Panc1 (cell line): ENCODE results near the gene DCUN1D4. TPM values are rescaled to one million over a fixed set of nuclear protein-coding genes. Genes with fewer than 3 reads are reported as not detected.

Experiments used
- ATAC-seq: fragments of 200-7000 bp; cut with Tn5 transposase; 2 replicates; pipeline ENCODE4 v1.9.1; 2020; ENCODE audit warnings: mild to moderate bottlenecking, moderate library complexity
- BruUV-seq: library from RNA; stranded (reverse); fragments of 400-500 nt; replicated peaks from 2 replicates; lab custom pipeline; 2021; lab: Mats Ljungman, UMichigan
- CTCF ChIA-PET: fragments of 300-600 bp; sonication (Branson Sonifier 250); formaldehyde crosslinking; loops from one replicate; lab custom pipeline; 2022; ENCODE audit warnings: antibody characterized with exemption; lab: Charles Lee
- POLR2A ChIA-PET: fragments of 300-600 bp; sonication (Branson Sonifier 250); formaldehyde crosslinking; loops from one replicate; lab custom pipeline; 2022; ENCODE audit warnings: antibody characterized with exemption; lab: Charles Lee
- DNase-seq: peaks from one replicate; pipeline ENCODE4 v3.0.0-alpha.2; 2010; ENCODE audit warnings: low read depth, low spot score
- H3K27ac ChIP-seq: 2 replicates; pipeline ENCODE4 v1.5.1; 2011; ENCODE audit warnings: mild to moderate bottlenecking, low read length, inconsistent platforms
- H3K27me3 ChIP-seq: fragments of 200-500 bp; sonication (Bioruptor generic); 2 replicates; pipeline ENCODE4 v1.6.0; 2014; ENCODE audit warnings: low read length, inconsistent platforms; ENCODE audit not compliant: control insufficient read depth, insufficient read depth
- H3K36me3 ChIP-seq: fragments of 200-500 bp; sonication (Bioruptor generic); 2 replicates; pipeline ENCODE4 v1.5.1; 2014; ENCODE audit warnings: inconsistent platforms, mild to moderate bottlenecking, low read length, moderate library complexity; ENCODE audit not compliant: control insufficient read depth, insufficient read depth
- H3K4me1 ChIP-seq: 2 replicates; pipeline ENCODE4 v1.5.1; 2011; ENCODE audit warnings: inconsistent platforms, mild to moderate bottlenecking, low read length, moderate library complexity; ENCODE audit not compliant: control insufficient read depth, insufficient read depth
- H3K4me3 ChIP-seq, 2 experiments: 2 replicates each; pipeline ENCODE4 v1.5.1; 2011 to 2012; ENCODE audit warnings: low read depth in 2 of 2, low read length in 2 of 2, mild to moderate bottlenecking in 2 of 2, inconsistent platforms in 1 of 2, moderate library complexity in 1 of 2
- H3K9me3 ChIP-seq: fragments of 200-500 bp; sonication (Bioruptor generic); 2 replicates; pipeline ENCODE4 v1.5.1; 2014; ENCODE audit warnings: low read depth, mild to moderate bottlenecking, inconsistent platforms, low read length, moderate library complexity; ENCODE audit not compliant: control insufficient read depth, insufficient read depth
- POLR2AphosphoS5 ChIP-seq: IDR thresholded peaks from 2 replicates; pipeline ENCODE4 v1.6.1; 2012; ENCODE audit warnings: mild to moderate bottlenecking, low read depth, low read length, moderate library complexity
- SIN3A ChIP-seq: IDR thresholded peaks from 2 replicates; pipeline ENCODE4 v1.6.1; 2012; ENCODE audit warnings: low read depth, mild to moderate bottlenecking, low read length, moderate library complexity, borderline replicate concordance; ENCODE audit not compliant: insufficient read depth
- TCF7L2 ChIP-seq: IDR thresholded peaks from 2 replicates; pipeline ENCODE4 v1.6.1; 2011; ENCODE audit warnings: mild to moderate bottlenecking, low read depth, low read length, inconsistent platforms
- in situ Hi-C: cut with HindIII; loops from 2 replicates; pipeline ENCODE4 v1.10.0; 2016; ENCODE audit warnings: low sequenced_read_pairs, low pct_unique_long_range_greater_than_20kb
- intact Hi-C: fragments of 100-400 bp; cut with micrococcal nuclease; formaldehyde crosslinking; loops from one replicate; pipeline ENCODE4 v1.10.0; 2022; ENCODE audit not compliant: unreplicated experiment
- total RNA-seq: library from RNA; stranded (reverse); gene quantifications from one replicate; pipeline ENCODE4 v1.2.1, GENCODE V29; 2021; ENCODE audit not compliant: unreplicated experiment
- TF ChIP-seq, protein P1 (sequence below): fragments of 450-650 bp; IDR thresholded peaks from 2 replicates; pipeline ENCODE4 v1.5.1; 2017; ENCODE audit warnings: mild to moderate bottlenecking
- TF ChIP-seq, protein P2 (sequence below), 2 experiments: IDR thresholded peaks; 2 replicates each; pipeline ENCODE4 v1.6.1; 2011 to 2012; ENCODE audit warnings: low read depth in 2 of 2, control low read depth in 1 of 2, low read length in 1 of 2, mild to moderate bottlenecking in 1 of 2, moderate library complexity in 1 of 2; ENCODE audit not compliant: insufficient read depth in 1 of 2

DCUN1D4 gene
- total RNA-seq, 1 experiment from 2014 or later = 64.6 TPM

GRCh38 chr4:51851937-51852290 is 9.0 kb downstream of the DCUN1D4 start:
- no TSS peak for BruUV-seq
- no peak overlapping the region for H3K4me3 ChIP-seq
- peaks cover 20% of the 10 kb centered on the region for H3K4me1 ChIP-seq
- TF ChIP-seq, protein P1, sequence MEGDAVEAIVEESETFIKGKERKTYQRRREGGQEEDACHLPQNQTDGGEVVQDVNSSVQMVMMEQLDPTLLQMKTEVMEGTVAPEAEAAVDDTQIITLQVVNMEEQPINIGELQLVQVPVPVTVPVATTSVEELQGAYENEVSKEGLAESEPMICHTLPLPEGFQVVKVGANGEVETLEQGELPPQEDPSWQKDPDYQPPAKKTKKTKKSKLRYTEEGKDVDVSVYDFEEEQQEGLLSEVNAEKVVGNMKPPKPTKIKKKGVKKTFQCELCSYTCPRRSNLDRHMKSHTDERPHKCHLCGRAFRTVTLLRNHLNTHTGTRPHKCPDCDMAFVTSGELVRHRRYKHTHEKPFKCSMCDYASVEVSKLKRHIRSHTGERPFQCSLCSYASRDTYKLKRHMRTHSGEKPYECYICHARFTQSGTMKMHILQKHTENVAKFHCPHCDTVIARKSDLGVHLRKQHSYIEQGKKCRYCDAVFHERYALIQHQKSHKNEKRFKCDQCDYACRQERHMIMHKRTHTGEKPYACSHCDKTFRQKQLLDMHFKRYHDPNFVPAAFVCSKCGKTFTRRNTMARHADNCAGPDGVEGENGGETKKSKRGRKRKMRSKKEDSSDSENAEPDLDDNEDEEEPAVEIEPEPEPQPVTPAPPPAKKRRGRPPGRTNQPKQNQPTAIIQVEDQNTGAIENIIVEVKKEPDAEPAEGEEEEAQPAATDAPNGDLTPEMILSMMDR = no peak
- TF ChIP-seq, protein P2, sequence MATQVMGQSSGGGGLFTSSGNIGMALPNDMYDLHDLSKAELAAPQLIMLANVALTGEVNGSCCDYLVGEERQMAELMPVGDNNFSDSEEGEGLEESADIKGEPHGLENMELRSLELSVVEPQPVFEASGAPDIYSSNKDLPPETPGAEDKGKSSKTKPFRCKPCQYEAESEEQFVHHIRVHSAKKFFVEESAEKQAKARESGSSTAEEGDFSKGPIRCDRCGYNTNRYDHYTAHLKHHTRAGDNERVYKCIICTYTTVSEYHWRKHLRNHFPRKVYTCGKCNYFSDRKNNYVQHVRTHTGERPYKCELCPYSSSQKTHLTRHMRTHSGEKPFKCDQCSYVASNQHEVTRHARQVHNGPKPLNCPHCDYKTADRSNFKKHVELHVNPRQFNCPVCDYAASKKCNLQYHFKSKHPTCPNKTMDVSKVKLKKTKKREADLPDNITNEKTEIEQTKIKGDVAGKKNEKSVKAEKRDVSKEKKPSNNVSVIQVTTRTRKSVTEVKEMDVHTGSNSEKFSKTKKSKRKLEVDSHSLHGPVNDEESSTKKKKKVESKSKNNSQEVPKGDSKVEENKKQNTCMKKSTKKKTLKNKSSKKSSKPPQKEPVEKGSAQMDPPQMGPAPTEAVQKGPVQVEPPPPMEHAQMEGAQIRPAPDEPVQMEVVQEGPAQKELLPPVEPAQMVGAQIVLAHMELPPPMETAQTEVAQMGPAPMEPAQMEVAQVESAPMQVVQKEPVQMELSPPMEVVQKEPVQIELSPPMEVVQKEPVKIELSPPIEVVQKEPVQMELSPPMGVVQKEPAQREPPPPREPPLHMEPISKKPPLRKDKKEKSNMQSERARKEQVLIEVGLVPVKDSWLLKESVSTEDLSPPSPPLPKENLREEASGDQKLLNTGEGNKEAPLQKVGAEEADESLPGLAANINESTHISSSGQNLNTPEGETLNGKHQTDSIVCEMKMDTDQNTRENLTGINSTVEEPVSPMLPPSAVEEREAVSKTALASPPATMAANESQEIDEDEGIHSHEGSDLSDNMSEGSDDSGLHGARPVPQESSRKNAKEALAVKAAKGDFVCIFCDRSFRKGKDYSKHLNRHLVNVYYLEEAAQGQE (IDR thresholded peaks at IDR 0.05; ENCODE audit: insufficient read depth in 1 of 2, low read depth in 2 of 2, low read length in 1 of 2) = no peak
- no peak for TF ChIP-seq POLR2AphosphoS5
- TF ChIP-seq SIN3A = no peak
- TF ChIP-seq TCF7L2 = no peak
- intact Hi-C loops (no loop called here), in situ Hi-C loops (no loop called here)
- DNase-seq (no peak), ATAC-seq (no peak)
- H3K27me3 ChIP-seq = no peaks in the 10 kb centered on the region
- H3K27ac ChIP-seq = no peak overlapping the region
- POLR2A ChIA-PET = no interaction called here
- H3K36me3 ChIP-seq = no peaks in the 10 kb centered on the region
- CTCF ChIA-PET = no interaction called here
- no peaks in the 10 kb centered on the region for H3K9me3 ChIP-seq

DNA sequence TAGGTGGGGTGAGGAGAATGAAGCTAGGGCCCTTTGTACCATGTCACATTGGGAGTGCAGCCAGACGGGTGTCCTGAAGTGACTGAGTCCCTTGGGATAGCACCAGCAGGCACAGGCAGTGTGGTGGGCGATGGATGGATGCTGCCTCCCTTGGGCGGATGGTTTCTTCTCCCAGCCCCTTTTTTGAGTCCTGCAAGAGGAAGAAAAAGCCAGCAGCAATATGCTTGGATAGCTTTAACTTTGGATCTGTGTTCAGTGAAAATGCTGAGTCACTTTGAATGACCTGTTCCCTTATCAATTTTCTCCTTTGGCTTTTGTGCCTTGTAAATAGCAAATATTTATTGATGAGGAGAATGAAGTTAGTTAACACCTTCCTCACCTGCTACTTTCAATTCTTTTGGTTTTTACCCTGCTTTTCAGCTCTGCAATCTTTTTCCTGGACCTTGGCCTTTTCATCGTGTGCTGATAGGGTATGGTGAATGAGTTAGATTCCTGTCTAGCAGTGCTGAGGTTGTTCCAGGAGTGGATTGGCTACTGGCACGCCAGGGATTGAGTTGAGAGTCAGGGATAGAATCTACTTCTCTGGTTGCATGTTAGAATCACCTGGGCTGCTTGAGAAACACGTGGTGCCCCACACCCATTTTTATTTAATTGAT is 10.2 kb downstream of the DCUN1D4 start:
- in situ Hi-C loops (no loop called here), intact Hi-C loops (no loop called here)
- H3K27ac ChIP-seq = peak overlapping the region; percentile 44
- DNase-seq (no peak), ATAC-seq (peak; percentile 70)
- H3K9me3 ChIP-seq = no peaks in the 10 kb centered on the region
- H3K36me3 ChIP-seq = no peaks in the 10 kb centered on the region
- ChIA-PET POLR2A (no interaction called here), CTCF (no interaction called here)
- peaks cover 16% of the 10 kb centered on the region for H3K4me1 ChIP-seq
- H3K4me3 ChIP-seq = no peak overlapping the region
- BruUV-seq = no TSS peak
- TF ChIP-seq SIN3A = no peak
- TF ChIP-seq, protein P1 = no peak
- TF ChIP-seq TCF7L2 = no peak
- TF ChIP-seq POLR2AphosphoS5 = no peak
- TF ChIP-seq, protein P2 (IDR thresholded peaks at IDR 0.05; ENCODE audit: insufficient read depth in 1 of 2, low read depth in 2 of 2, low read length in 1 of 2) = no peak
- no peaks in the 10 kb centered on the region for H3K27me3 ChIP-seq
